HG02973 (cell line): ENCODE data around the gene NDUFAF5.
A peak's percentile ranks its signal among the peaks of the same experiment; 100 is the strongest.
"Not testable (repeated sequence)": the region's sequence is repeated elsewhere in the genome, so short reads cannot be mapped to it uniquely, and the experiment has no call there.

Source experiments
- ATAC-seq: cut with Tn5 transposase; IDR thresholded peaks from one replicate; pipeline ENCODE4 v1.9.1; 2021; ENCODE audit warnings: moderate library complexity; ENCODE audit not compliant: unreplicated experiment

Gene NDUFAF5, protein sequence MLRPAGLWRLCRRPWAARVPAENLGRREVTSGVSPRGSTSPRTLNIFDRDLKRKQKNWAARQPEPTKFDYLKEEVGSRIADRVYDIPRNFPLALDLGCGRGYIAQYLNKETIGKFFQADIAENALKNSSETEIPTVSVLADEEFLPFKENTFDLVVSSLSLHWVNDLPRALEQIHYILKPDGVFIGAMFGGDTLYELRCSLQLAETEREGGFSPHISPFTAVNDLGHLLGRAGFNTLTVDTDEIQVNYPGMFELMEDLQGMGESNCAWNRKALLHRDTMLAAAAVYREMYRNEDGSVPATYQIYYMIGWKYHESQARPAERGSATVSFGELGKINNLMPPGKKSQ

GRCh38 chr20:13784893-13785715, at the start of gene NDUFAF5, which contains the start of gene ESF1:
TSS of gene NDUFAF5 (plus strand) at chr20:13785028. CDS start at chr20:13785069, 41 bp downstream.
TSS of gene ESF1 (minus strand) at chr20:13784919. CDS start at chr20:13783140, 1,779 bp downstream.
- peak; percentile 92 for ATAC-seq

GRCh38 chr20:13735826-13736225, 49.0 kb upstream of the NDUFAF5 start:
- no peak for ATAC-seq

DNA sequence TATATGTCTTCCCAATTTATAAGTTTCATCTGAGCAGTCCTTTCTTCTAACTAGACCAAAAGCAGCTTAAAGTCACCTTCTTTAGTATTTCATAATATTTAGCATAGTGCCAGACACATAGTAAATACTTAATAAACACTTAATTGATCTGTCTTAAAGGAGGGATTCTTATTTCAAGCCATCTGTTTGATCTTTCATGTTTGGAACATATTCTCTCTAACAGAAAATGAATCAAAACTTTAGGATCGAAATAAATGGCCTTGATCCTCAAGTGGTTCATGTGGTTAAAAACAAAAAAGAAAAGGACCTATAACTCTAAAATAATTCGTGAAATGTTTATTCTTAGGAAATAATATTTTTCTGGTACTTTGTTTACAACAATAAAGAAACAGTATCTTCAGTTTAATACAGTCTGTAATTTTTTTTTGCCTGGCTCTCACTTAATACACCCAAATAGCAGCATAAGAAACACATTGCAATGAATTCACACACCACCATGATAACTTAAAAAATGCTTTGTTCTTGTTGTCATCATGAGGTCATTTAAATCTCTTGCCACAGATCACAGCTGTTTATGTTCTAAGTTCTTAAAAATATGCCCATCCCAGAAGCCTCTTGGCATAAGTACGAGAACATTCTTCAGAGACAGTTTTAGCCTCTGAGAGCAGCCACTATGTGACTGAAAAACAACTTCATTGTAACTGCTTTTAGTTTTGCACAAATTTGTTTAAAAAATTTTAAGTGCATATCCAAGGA, 48.2 kb upstream of the NDUFAF5 start:
- no peak for ATAC-seq

DNA sequence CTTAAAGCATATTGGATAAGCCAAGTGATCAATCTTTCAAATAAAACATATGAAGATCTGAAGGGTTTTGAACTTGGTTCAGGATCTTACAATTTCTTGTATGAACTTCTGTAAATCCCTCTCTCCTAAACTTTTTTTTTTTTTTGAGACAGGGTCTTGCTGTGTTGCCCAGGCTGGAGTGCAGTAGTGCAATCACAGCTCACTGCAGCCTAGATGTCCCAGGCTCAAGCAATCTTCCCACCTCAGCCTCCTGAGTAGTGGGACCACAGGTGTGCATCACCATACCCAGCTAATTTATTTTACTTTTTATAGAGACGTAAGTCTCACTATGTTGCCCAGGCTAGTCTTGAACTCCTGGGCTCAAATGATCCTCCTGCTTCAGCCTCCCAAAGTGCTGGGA, 46.6 kb upstream of the NDUFAF5 start:
- not testable (repeated sequence) for ATAC-seq

- no peak for ATAC-seq
Observed at GRCh38 chr20:13739731-13740649, 44.8 kb upstream of the NDUFAF5 start.

DNA sequence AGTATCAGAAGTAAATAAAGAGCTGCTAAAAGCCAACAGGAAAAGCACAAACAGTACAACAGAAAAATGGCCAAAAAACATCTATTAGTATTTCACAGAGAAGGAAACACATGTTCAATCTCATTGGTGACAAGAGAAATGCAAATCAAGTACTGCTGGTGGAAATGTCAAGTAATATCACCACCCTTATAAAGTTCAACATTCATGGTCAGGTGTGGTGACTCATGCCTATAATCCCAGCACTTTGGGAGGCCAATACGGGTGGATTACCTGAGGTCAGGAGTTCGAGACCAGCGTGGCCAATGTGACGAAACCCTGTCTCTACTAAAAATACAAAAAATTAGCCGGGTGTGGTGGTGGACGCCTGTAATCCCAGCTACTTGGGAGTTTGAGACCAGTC, 42.9 kb upstream of the NDUFAF5 start:
- no peak for ATAC-seq

DNA sequence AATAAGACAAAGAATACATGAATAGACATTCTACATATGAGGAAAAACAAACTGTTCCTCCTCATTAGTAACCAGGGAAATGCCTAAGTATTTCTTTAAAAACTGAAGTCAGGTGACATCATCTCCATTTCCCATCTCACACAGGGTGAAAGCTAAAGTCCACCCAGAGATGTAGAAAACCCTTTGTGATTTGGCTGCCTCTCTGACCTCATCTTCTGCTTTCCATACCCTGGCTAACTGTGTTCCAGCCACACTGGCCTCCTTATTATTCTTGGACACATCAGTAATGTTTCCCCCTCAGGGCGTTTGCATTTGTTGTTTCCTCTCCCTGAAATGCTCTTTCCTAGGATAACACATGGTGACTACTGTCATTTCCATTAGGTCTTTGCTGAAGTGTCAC, 40.5 kb upstream of the NDUFAF5 start:
- no peak for ATAC-seq

DNA sequence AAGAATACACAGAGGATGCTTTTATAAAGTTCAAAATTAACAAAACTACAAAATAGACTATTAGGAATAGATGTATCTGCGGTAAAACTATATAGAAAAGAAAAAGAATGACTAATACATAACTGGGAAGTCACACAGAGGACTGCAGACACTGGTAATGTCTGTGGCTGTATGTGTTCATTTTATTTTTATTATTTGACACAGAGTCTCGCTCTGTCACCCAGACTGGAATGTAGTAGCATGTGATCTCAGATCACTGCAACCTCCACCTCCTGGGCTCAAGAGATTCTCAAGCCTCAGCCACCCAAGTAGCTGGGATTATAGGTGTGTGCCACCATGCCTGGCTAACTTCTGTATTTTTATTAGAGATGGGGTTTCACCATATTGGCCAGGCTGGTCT, 39.0 kb upstream of the NDUFAF5 start:
- no peak for ATAC-seq

GRCh38 chr20:13749811-13750210, 35.0 kb upstream of the NDUFAF5 start:
- no peak for ATAC-seq

GRCh38 chr20:13753436-13754036, 31.3 kb upstream of the NDUFAF5 start:
- no peak for ATAC-seq

DNA sequence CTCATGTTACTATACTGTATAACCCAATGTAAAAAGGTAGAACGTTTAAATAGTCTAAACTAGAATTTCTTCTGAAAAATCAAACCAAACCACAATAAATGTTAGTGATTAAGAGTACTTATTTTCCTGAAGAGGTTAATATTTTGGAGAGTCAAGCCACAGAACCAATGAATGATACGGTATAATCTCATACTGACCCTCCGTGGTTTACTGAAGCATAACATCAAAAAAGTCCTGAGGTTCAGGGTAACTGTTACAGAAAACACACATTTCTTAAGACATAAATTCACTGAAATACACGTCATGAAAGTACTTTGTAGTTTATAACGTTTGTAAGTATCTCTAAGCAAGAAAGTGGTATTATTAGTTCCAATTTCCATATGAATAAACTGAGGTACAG, 29.0 kb upstream of the NDUFAF5 start:
- no peak for ATAC-seq

GRCh38 chr20:13756551-13756950, 28.3 kb upstream of the NDUFAF5 start:
- ATAC-seq, result no peak

DNA sequence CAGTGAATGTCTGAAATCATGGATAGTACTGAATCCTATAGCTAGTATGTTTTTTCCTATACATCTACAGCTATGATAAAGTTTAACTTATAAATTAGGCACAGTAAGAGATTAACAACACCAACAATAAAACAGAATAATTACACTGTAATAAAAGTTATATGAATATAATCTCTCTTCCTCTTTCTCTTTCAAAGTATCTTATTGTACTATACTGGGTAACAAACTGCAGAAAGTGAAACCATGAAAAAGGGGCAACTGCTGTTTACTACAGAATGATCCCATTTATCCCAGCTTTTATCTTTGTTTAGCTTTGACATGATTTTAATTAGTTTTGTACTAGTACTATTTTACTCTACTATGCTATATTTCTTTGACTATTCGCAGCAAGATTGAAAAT, 25.9 kb upstream of the NDUFAF5 start:
- no peak for ATAC-seq

GRCh38 chr20:13760451-13760946, 24.3 kb upstream of the NDUFAF5 start:
- ATAC-seq, result not testable (repeated sequence)

- ATAC-seq, result no peak
Observed at GRCh38 chr20:13765299-13765698, 19.5 kb upstream of the NDUFAF5 start.

- ATAC-seq, result no peak
Observed at GRCh38 chr20:13765868-13766416, 18.9 kb upstream of the NDUFAF5 start.

GRCh38 chr20:13770141-13770540, 14.7 kb upstream of the NDUFAF5 start:
- no peak for ATAC-seq

DNA sequence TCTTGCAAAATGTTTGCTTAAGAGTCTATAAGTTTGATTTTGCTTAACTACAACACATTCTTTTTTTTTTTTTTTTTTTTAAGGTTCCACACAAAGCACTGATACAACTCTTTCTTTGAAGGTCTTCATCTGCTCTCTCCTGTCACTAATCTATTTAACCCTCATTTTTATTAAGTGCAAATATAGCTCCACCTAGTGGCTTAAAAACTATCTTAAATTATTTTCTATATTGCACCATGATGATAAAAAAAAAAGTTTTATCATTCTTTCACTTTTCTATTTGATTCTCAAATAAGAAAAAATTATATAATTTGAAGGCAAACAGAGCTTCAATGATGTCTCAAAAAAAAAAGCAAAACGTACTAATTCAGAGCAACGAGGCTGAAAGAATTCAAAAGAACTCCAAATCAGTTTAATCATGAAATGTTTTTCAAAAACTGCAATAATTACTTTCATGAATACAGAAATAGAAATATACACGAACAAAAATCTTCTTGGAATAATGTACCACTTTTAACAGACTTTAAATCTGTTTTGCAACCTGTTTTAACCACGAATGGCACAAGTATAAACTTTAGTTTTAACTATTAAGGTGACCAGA, 12.9 kb upstream of the NDUFAF5 start:
- no peak for ATAC-seq

- ATAC-seq, result no peak
Observed at GRCh38 chr20:13772529-13772928, 12.3 kb upstream of the NDUFAF5 start.
